ENCODE results near the gene PAX6.

GRCh38 chr11:31757260-31757835 is 53.8 kb downstream of the PAX6 start:
- TF ChIP-seq SUZ12 (IDR thresholded peaks at IDR 0.05; ENCODE audit: extremely low read depth, insufficient read depth, insufficient read length) (no peak), YY1 (IDR thresholded peaks at IDR 0.05; ENCODE audit: insufficient read depth, insufficient read length) (no peak)
